IMR-90 (cell line): ENCODE data around the gene B4GALT5.
"Not testable (repeated sequence)": the region's sequence is repeated elsewhere in the genome, so short reads cannot be mapped to it uniquely, and the experiment has no call there.

Experiments
- CEBPB ChIP-seq: IDR thresholded peaks from 2 replicates; pipeline ENCODE4 v1.6.1; 2012; ENCODE audit warnings: low read depth, low read length, improper control_type of control experiment
- CHD1 ChIP-seq: IDR thresholded peaks from 2 replicates; pipeline ENCODE4 v1.6.1; 2012; ENCODE audit warnings: low read depth, low read length, improper control_type of control experiment
- CTCF ChIP-seq: conservative IDR thresholded peaks from 2 replicates; pipeline ENCODE4 v1.5.1; 2012; ENCODE audit warnings: mild to moderate bottlenecking, low read depth, low read length, improper control_type of control experiment
- POLR2A ChIP-seq: IDR thresholded peaks from 2 replicates; pipeline ENCODE4 v1.6.1; 2012; ENCODE audit warnings: mild to moderate bottlenecking, low read depth, low read length
- RCOR1 ChIP-seq: IDR thresholded peaks from 2 replicates; pipeline ENCODE4 v1.6.1; 2012; ENCODE audit warnings: mild to moderate bottlenecking, low read length, improper control_type of control experiment; ENCODE audit not compliant: insufficient replicate concordance
- SMC3 ChIP-seq: fragments of 150-350 bp; IDR thresholded peaks from 2 replicates; pipeline ENCODE4 v1.6.1; 2016; ENCODE audit warnings: low read depth, mild to moderate bottlenecking, antibody characterized with exemption, low read length, moderate library complexity
- USF2 ChIP-seq: fragments of 150-350 bp; IDR thresholded peaks from 2 replicates; pipeline ENCODE4 v1.6.1; 2017; ENCODE audit warnings: mild to moderate bottlenecking, antibody characterized with exemption, low read length, low read depth

GRCh38 chr20:49624988-49625387 lies 88.7 kb downstream of the B4GALT5 start:
- not testable (repeated sequence) for TF ChIP-seq CTCF, CEBPB, POLR2A, USF2, CHD1, SMC3, RCOR1
